IMR-90 (cell line): ENCODE results near the gene AKAP12. TPM values are rescaled to one million over a fixed set of nuclear protein-coding genes. Genes with fewer than 3 reads are reported as not detected.

Source experiments
- ATAC-seq: fragments of 200-7000 bp; cut with Tn5 transposase; 2 replicates; pipeline ENCODE4 v1.9.1; 2020; ENCODE audit warnings: low read depth, mild to moderate bottlenecking, moderate library complexity
- BruUV-seq: library from RNA; stranded (reverse); fragments of 400-500 nt; replicated peaks from 2 replicates; lab custom pipeline; 2021; lab: Mats Ljungman, UMichigan
- CTCF ChIA-PET: fragments of 300-600 bp; formaldehyde crosslinking; extraction: SDS; loops from one replicate; lab custom pipeline; 2021; ENCODE audit warnings: antibody characterized with exemption; lab: Yijun Ruan, JAX
- POLR2A ChIA-PET: fragments of 300-600 bp; sonication (Branson Sonifier 250); formaldehyde crosslinking; loops from one replicate; lab custom pipeline; 2022; ENCODE audit warnings: antibody characterized with exemption; ENCODE audit not compliant: unreplicated experiment; lab: Charles Lee
- DNase-seq: peaks from one replicate; pipeline ENCODE4 v3.0.0; 2013
- H2AFZ ChIP-seq: replicated peaks from 2 replicates; pipeline ENCODE3; 2013; ENCODE audit warnings: low read length, mild to moderate bottlenecking; ENCODE audit not compliant: poor library complexity
- H2AK5ac ChIP-seq: 2 replicates; pipeline ENCODE4 v1.6.1; 2013; ENCODE audit warnings: low read depth, low read length, inconsistent platforms
- H2AK9ac ChIP-seq: replicated peaks from 2 replicates; pipeline ENCODE3; 2013; ENCODE audit warnings: mild to moderate bottlenecking, low read depth, low read length, moderate library complexity; ENCODE audit not compliant: poor library complexity
- H2BK120ac ChIP-seq: 2 replicates; pipeline ENCODE4 v1.6.1; 2013; ENCODE audit warnings: low read depth, low read length, inconsistent platforms
- H2BK15ac ChIP-seq: 3 replicates; pipeline ENCODE4 v1.6.1; 2013; ENCODE audit warnings: low read depth, low read length, inconsistent platforms
- H2BK20ac ChIP-seq: 2 replicates; pipeline ENCODE4 v1.6.1; 2013; ENCODE audit warnings: low read depth, mild to moderate bottlenecking, inconsistent platforms, low read length, moderate library complexity
- H2BK5ac ChIP-seq: 2 replicates; pipeline ENCODE4 v1.6.1; 2013; ENCODE audit warnings: mild to moderate bottlenecking, low read depth, low read length, inconsistent platforms; ENCODE audit not compliant: poor library complexity, severe bottlenecking
- H3K14ac ChIP-seq: replicated peaks from 2 replicates; pipeline ENCODE4 v1.6.1; 2013; ENCODE audit warnings: low read depth, low read length, inconsistent platforms
- H3K18ac ChIP-seq: 2 replicates; pipeline ENCODE4 v1.6.1; 2013; ENCODE audit warnings: low read depth, low read length, control low read depth
- H3K23ac ChIP-seq: 2 replicates; pipeline ENCODE4 v1.6.1; 2013; ENCODE audit warnings: low read depth, low read length, inconsistent platforms
- H3K27ac ChIP-seq: 2 replicates; pipeline ENCODE4 v1.5.1; 2013; ENCODE audit warnings: mild to moderate bottlenecking, control low read depth, low read length; ENCODE audit not compliant: insufficient read depth
- H3K27me3 ChIP-seq: 2 replicates; pipeline ENCODE4 v1.6.1; 2013; ENCODE audit warnings: low read length; ENCODE audit not compliant: control insufficient read depth, insufficient read depth
- H3K36me3 ChIP-seq: 2 replicates; pipeline ENCODE4 v1.6.1; 2013; ENCODE audit warnings: low read length, mixed read lengths; ENCODE audit not compliant: control insufficient read depth, insufficient read depth
- H3K4ac ChIP-seq: 2 replicates; pipeline ENCODE4 v1.6.1; 2013; ENCODE audit warnings: low read depth, low read length, inconsistent platforms
- H3K4me1 ChIP-seq: 2 replicates; pipeline ENCODE4 v1.6.1; 2013; ENCODE audit warnings: low read length, mixed read lengths; ENCODE audit not compliant: control insufficient read depth, insufficient read depth
- H3K4me2 ChIP-seq: 2 replicates; pipeline ENCODE4 v1.6.1; 2013; ENCODE audit warnings: low read depth, mild to moderate bottlenecking, control low read depth, low read length, moderate library complexity
- H3K4me3 ChIP-seq: 2 replicates; pipeline ENCODE4 v1.5.1; 2013; ENCODE audit warnings: low read depth, mild to moderate bottlenecking, control low read depth, low read length, moderate library complexity; ENCODE audit not compliant: insufficient read depth
- H3K56ac ChIP-seq: 2 replicates; pipeline ENCODE4 v1.6.1; 2013; ENCODE audit warnings: low read length, inconsistent platforms; ENCODE audit not compliant: insufficient read depth; ENCODE audit errors: extremely low read depth
- H3K79me1 ChIP-seq, 2 experiments: 2 replicates each; pipeline ENCODE4 v1.6.1; 2013; ENCODE audit warnings: low read length in 2 of 2, inconsistent platforms in 1 of 2, low read depth in 1 of 2
- H3K9ac ChIP-seq: 2 replicates; pipeline ENCODE4 v1.6.1; 2013; ENCODE audit warnings: low read depth, low read length, control low read depth
- H3K9me1 ChIP-seq: 2 replicates; pipeline ENCODE4 v1.6.1; 2013; ENCODE audit warnings: low read length, inconsistent platforms; ENCODE audit not compliant: insufficient read depth
- H3K9me3 ChIP-seq: 2 replicates; pipeline ENCODE4 v1.6.1; 2013; ENCODE audit warnings: low read length; ENCODE audit not compliant: control insufficient read depth, insufficient read depth
- H4K20me1 ChIP-seq: 2 replicates; pipeline ENCODE4 v1.6.1; 2013; ENCODE audit warnings: low read length, inconsistent platforms; ENCODE audit not compliant: insufficient read depth
- H4K5ac ChIP-seq: 2 replicates; pipeline ENCODE4 v1.6.1; 2013; ENCODE audit warnings: mild to moderate bottlenecking, low read depth, low read length, control low read depth
- H4K8ac ChIP-seq, 2 experiments: 2 replicates each; pipeline ENCODE4 v1.6.1; 2013; ENCODE audit warnings: low read depth in 2 of 2, low read length in 2 of 2, control low read depth in 1 of 2, inconsistent platforms in 1 of 2
- H4K91ac ChIP-seq: 2 replicates; pipeline ENCODE4 v1.6.1; 2013; ENCODE audit warnings: low read depth, low read length, inconsistent platforms; ENCODE audit not compliant: insufficient read depth
- BHLHE40 ChIP-seq: fragments of 150-350 bp; IDR thresholded peaks from 2 replicates; pipeline ENCODE4 v1.6.1; 2016; ENCODE audit warnings: mild to moderate bottlenecking, low read depth, low read length
- MAFK ChIP-seq: IDR thresholded peaks from 2 replicates; pipeline ENCODE4 v1.6.1; 2012; ENCODE audit warnings: low read depth, low read length, improper control_type of control experiment
- RCOR1 ChIP-seq: IDR thresholded peaks from 2 replicates; pipeline ENCODE4 v1.6.1; 2012; ENCODE audit warnings: mild to moderate bottlenecking, low read length, improper control_type of control experiment; ENCODE audit not compliant: insufficient replicate concordance
- WGBS, 2 experiments: methylation state at CpG; one replicate each; pipeline versions ENCODE4 v1.1.5 to v1.1.7; 2013; ENCODE audit warnings: missing lambda C conversion rate in 2 of 2; ENCODE audit not compliant: insufficient read length in 1 of 2; ENCODE audit errors: extremely low coverage in 2 of 2; 5-methylcytosine and 5-hydroxymethylcytosine counted together
- dilution Hi-C: fragments of 300-500 bp; cut with HindIII; formaldehyde crosslinking; loops from one replicate; pipeline ENCODE4 v1.14.3; 2018; ENCODE audit warnings: low sequenced_read_pairs; ENCODE audit not compliant: unreplicated experiment
- in situ Hi-C: fragments of 300-500 bp; cut with MboI; formaldehyde crosslinking; loops from 3 replicates; pipeline ENCODE4 v1.14.3; 2019; ENCODE audit warnings: low sequenced_read_pairs, inconsistent platforms, mixed read lengths
- intact Hi-C: fragments of 100-400 bp; cut with micrococcal nuclease; formaldehyde crosslinking; loops from 2 replicates; pipeline ENCODE4 v1.10.0; 2022
- polyA plus RNA-seq, 3 experiments: library from polyadenylated mRNA; depleted of rRNA; stranded (reverse); fragments of >200 nt; gene quantifications; 2 replicates each; pipeline ENCODE4 v1.2.3, GENCODE V29; 2012; ENCODE audit warnings: low replicate concordance in 1 of 3
- total RNA-seq: library from RNA; depleted of rRNA; stranded (reverse); fragments of >200 nt; gene quantifications from 2 replicates; pipeline ENCODE4 v1.2.3, GENCODE V29; 2012

Gene AKAP12
- total and polyA plus RNA-seq, 2 of the 4 experiments (the other 2 are of a cell fraction) = 56.0 to 118 TPM

DNA sequence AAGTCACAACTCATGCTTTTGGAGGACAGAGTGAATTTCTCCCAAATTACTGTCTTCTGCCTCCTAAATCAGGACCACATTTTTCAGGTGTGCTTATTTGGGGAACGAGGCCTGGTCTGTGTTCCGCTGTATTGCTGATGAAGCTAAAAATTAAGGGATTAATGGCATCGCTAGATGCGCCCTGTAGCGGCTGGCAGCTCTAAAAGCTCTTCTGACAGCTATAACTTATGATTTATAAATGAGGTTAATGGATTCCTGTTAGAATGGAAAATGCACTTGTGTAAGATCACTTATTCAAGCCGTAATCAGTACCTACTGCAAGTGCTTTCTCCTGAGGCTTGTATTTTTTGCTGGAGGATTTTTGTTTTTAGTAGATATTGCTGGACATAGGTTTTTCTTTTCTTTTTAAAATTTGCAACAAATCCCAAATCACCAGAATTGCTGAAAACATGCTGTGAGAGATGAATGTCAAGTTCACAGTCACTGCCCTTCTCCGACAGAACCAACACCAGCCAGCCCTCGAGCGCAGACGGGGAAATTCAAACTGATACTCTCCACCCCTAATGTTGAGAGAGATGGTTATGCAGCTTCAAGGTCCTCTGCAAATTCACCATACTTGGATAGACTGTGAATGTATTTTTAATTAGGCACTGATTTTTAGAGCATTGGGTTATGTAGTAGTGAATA, 49.1 kb downstream of the AKAP12 start:
- no peaks in the 10 kb centered on the region for H3K9me3 ChIP-seq
- no TSS peak for BruUV-seq
- H3K56ac ChIP-seq = no peak overlapping the region
- no peak overlapping the region for H3K27ac ChIP-seq
- DNase-seq = no peak
- no peak overlapping the region for H2BK120ac ChIP-seq
- no peak overlapping the region for H4K8ac ChIP-seq
- no peak overlapping the region for H3K4ac ChIP-seq
- WGBS, 2 experiments = no CpG with 5 or more reads among the region's 10 CpGs
- no peak overlapping the region for H2BK20ac ChIP-seq
- H3K23ac ChIP-seq = no peak overlapping the region
- dilution Hi-C loops (no loop called here), in situ Hi-C loops (no loop called here), intact Hi-C loops (no loop called here)
- no peak overlapping the region for H2AK5ac ChIP-seq
- H3K9ac ChIP-seq = no peak overlapping the region
- ATAC-seq = no peak
- ChIA-PET CTCF (interaction anchor here (0.5 kb wide), 1 partner anchor 113 kb away, joined by 5 read pairs; no protein-coding TSS in a partner anchor), POLR2A (no interaction called here)
- H3K14ac ChIP-seq = no peak overlapping the region
- no peak overlapping the region for H2AK9ac ChIP-seq
- no peaks in the 10 kb centered on the region for H4K20me1 ChIP-seq
- H3K27me3 ChIP-seq = no peaks in the 10 kb centered on the region
- H3K36me3 ChIP-seq = peaks cover 2% of the 10 kb centered on the region; the same call in 1 of the 2 replicates
- H3K4me1 ChIP-seq = peaks cover 21% of the 10 kb centered on the region
- H2AFZ ChIP-seq = no peak overlapping the region
- H4K5ac ChIP-seq = no peak overlapping the region
- no peak overlapping the region for H4K91ac ChIP-seq
- H3K4me3 ChIP-seq = no peak overlapping the region
- H2BK5ac ChIP-seq = no peak overlapping the region
- H3K4me2 ChIP-seq = no peak overlapping the region
- peaks cover 10% of the 10 kb centered on the region for H3K9me1 ChIP-seq
- no peak overlapping the region for H3K18ac ChIP-seq
- no peak overlapping the region for H2BK15ac ChIP-seq
- no peak for TF ChIP-seq BHLHE40
- peak; percentile 46 for TF ChIP-seq MAFK
- TF ChIP-seq RCOR1 = no peak
- H3K79me1 ChIP-seq = peaks cover 3 to 8% of the 10 kb centered on the region in 2 experiments
